Measurements from ENCODE around the gene ZNF492.
A peak's percentile ranks its signal among the peaks of the same experiment; 100 is the strongest.
"Not testable (repeated sequence)": the region's sequence is repeated elsewhere in the genome, so short reads cannot be mapped to it uniquely, and the experiment has no call there.

The ZNF492 gene

DNA sequence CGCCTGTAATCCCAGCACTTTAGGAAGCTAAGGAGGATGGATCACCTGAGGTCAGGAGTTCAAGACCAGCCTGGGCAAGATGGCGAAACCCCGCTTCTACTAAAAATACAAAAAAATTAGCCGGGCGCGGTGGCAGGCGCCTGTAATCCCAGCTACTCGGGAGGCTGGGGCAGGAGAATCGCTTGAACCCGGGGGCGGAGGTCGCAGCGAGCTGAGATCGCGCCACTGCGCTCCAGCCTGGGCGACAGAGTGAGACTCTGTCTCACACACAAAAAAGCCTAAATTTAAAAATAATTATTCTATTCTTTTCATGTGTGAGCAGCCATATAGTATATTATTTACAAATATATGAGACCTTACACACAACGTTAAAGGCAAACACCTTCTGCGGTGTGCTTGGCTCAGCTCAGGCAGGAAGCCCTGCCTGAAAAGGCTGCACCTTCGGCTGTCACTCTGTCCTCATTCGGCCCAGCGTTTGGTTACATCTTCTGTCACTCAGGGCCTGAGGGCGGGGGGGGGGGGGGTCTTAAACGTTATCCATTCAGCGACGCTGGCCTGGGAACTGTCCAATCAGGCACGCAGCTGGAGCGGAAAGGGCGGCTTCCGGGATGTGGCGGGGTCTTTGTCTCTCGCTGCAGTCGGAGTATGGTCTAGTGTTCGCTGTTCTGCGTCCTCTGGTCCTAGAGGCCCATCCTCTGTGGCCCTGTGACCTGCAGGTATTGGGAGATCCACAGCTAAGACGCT, at the start of gene ZNF492:
Gene ZNF492 (plus strand): TSS at position 619 of the 744 bp plus-strand sequence. CDS start 19,076 bp downstream, outside the sequence.
- DNase-seq, result peak; percentile 91

DNA sequence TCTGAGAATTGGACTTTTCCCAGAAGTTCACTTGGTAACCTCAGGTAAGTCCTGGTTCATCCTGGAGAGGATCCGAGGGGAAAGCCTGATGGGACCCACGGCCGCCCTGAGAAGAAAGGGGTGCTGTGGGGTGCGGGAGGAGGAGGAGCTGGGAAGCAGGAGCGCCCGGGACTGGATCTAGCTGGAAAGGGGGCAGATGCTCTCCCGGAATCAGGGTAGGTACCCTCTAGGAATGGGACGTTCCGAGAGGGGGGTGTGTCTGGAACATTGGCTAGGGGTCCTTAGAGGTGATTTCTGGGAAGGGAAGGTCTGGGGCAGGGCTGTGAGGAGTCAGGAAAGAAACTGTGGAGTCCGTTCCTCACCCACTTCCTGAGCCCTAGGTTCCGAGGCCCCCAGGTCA, 38.7 kb upstream of the ZNF492 start:
- DNase-seq, result no peak

DNA sequence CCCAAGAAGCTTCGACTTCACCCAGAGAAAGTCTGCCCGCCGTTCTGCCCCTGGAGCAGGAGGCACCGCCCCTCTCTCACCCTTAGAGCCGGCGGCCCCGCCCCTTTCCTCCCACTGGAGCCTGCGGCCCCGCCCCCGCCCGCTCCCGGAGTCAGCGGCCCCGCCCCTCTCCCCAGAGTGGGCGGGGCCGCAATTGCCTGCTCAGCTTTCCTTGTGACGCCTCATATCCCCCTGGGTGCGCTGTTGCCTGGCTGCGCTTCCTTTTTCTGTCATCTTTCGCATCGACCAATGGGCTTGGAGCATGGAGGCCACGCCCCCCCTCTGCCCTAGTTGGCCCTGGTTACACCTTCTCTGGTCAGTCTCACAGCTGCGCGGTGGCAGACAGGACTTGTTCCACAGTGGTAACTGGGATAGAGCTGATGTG, 38.2 kb upstream of the ZNF492 start:
- DNase-seq, result peak; percentile 5

DNA sequence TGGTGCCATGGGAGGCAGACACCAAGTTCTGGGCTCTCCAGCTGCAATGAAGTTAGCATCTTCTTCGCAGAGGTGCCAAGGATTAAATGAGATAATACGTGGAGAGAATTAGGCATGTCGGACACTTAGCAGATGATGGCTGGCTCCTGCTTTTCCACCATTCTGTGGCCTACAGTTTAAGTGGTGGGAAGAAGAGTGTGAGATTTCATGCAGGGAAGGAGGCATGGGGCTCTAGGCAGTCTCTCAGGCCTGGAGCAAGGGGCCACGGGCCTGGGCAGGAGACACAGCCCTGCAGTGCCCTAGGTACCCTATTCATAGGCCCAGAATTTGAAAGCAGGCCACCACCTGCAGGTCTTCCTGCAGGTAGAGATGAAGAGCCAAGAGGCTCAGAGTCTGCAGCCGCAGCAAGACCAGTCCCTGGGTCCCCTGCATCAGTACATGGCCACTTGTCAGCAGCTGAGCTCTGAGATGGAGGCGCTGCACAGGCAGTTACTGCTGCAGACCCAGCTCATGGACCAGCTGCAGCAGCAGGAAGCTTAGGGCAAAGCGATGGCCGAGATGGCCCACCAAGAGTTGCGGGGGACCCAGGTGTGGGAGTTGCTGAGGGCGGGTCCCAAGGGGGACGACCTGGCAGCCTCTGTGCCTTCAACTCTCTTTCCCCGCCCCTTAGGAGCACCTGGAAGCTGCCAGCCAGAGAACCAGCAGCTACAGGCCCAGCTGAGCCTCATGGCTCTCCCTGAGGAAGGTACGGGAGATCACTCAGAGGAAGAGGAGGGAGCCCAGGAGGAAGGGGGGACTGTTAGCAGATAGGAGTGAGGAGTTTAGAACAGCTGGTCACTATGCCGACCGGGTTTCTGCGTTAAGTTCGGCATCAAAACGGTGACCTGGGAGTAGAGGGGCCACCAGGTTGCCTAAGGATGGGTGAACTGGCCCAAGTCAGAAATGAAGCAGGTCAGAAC, 33.2 kb upstream of the ZNF492 start:
- DNase-seq, result no peak

DNA sequence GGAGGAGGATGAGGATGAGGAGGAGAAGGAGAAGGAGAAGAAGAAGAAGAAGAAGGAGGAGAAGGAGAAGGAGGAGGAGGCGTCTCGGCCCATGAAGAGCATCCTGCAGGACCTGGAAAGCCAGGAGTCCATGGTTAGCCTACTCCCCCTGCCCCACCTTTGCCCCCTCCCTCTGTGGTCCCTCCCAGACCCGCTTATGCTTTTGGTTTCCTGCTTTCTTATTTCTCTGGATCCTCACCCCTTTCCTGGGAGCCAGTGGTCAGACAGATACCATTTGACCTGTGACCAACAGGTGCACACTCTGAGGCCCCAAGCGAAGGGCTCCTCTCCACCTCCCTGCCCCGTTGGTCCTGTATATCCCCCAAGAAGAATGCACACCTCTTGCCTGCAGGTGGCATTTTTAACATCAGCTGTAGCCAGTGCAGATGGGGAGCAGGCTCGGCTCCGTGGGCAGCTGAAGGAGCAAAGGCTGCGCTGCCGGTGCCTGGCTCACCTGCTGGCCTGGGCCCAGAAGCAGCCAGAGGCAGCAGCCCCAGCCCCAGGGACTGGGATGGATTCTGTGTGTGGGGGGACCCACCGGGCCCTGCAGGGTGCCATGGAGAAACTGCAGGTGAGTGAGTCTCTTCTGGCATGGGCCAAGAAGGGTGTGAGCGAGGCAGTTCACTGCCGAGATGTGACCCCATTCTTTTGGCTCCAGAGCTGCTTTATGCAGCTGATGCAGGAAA, 32.1 kb upstream of the ZNF492 start:
- no peak for DNase-seq

DNA sequence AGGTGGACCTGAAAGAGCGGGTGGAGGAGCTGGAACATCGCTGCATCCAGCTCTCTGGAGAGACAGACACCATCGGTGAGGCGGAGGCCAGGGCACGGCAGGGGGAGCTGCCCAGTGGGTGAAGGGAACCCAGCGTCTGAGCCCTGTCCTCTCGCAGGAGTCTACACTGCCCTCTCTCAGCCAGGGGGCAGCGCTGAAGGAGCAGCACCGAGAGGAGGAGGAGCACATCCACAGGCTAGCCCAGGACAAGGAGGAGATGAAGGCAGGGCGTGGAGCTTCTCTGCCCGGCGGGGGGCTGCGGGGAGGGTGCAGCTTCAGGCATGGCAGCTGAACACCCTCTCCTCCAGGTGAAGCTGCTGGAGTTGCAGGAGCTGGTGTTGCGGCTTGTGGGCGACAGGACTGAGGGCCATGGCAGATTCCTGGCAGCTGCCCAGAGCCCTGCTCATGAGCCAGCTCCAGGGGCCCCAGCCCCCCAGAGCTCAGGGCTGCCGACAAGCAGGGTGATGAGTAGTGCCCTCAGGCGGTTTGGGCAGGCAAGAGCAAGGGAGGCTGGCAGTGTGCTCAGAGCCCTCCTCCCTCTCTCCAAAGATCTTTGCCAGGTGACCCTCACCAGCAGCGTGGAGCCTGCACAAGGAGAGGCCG, 31.4 kb upstream of the ZNF492 start:
- no peak for DNase-seq

DNA sequence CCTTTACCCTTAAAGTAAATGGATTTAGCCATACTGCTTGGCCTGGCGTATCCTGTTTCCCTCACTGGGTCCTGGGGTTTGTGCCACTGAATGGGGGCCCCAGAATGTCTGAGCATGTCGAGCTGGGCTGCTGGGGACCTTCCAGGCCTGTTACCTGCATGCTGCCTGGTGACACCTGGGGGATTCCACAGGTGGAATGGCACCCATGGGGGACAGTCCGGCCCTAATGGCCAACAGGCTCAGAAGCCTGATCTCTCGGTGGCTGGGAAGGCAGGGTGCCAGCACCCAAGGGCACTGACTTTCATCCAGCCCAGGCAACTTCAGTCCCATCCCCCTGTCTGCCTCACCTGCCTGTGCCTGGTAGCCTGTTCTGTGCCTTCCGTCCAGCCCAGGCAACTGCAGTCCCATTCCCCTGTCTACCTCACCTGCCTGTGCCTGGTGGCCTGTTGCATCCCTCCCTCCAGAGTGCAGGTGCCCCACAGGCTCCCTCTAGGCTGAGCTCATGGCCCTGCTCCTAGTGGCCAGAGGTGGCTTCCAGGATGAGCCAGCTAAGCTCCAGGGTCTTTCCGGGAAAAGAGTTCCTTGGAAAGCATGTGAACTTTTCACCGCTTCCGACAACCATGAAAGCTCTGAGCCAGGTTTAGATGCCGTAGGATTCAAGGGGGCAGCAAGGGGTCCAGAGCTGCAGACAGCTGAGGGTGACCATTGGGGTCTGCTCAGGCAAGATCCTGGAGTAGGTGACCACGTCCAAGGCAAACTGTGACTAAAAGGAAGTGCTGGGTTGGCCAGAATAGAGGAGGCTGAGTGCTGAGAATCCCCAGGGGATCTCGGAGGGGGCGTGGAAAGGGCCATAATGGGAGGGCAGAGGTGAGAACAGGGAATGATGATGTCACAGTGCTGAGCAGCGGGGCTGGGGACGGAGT, 30.3 kb upstream of the ZNF492 start:
- DNase-seq, result no peak

DNA sequence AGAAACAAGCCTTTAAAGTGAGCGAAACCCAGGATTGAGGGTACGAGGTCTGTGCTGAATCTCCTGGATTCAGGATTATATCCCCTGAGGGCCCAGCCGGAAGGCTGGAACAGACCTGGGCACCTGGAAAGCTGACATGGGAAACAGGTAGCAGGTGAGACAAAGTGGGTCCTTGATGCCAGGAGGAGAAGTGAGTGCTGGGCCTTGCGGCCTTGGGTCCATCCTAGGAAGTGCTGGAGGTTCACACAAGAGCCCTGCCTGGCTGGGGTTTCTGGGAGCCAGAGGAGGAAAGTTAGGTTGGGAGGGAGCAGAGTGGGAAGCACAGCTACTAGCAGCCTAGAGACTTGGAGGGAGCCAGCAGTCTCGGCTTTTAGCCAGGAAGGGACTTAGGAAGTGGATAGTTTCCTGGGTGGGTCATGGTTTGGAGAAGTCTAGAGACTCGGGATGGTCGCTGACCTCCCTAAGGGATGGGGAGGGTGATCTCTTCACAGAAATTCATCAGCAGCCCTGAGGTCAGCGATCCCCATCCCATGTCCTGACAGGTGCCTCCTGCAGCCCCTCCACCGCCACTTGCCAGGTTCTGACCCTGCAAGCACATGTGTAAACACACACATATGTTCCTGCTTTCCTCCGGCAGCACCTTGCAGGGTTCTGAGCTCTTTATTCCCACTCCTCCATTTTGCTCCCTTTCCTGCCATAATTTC, 29.4 kb upstream of the ZNF492 start:
- DNase-seq, result no peak

DNA sequence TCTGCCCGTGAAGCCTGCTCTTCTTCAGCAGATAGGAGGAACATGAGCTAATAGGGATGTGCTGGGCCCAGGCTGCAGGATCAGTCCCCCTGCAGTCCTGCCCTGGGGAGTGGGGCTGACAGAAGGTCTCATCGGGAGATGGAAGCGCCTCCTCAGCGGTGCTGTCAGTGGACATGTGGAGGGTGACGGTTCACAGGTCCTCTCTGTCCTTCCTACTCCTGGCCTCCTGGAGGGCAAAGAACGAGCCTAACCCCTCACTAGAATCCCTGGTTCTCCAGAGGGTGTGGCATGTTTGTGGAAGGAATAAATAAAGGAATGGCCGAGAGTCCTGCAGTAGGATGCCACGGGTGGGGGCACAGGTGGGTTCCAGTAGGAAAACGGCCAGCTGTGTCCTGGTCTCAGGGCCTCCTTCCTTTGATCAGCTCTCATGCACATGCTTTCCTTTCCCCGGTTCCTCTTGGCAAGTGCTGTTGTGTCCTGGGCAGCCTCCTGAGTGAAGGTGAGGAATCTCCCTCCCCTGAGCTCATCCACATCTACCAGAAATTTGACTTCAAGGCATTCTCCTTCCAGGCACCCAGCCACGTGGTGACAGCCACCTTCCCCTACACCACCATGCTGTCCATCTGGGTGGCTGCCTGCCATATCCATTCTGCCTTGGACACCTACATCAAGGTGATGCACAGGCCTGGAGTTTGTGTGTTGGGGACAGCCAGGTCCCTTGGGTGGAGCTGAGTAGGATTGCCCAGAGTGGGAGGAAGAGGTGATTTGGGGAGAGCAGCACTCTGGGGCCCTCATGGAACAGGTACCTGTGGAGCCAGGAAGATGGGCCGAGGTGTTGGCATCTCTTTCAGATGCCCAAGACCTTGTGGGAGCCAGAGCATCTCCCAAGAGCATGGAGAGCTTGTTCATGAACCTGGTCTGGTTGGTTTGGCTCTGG, 28.6 kb upstream of the ZNF492 start:
- DNase-seq, result no peak

DNA sequence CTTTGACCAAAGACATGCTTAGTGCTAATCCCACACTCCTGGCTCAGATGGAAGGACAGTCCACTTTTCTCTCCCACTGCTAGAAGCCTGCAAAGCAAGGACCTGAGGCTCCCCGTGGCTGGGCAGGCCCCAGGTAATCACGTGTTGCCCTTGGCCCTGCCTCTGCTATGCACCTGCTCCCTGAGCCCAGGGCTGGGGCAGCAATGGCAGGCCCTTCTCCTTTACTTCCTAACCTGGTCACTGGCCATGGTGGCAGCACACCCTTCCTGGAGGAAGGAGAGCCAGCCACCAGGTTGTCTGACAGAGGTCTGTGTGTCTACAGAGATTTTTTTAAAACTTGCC, 27.9 kb upstream of the ZNF492 start:
- no peak for DNase-seq

DNA sequence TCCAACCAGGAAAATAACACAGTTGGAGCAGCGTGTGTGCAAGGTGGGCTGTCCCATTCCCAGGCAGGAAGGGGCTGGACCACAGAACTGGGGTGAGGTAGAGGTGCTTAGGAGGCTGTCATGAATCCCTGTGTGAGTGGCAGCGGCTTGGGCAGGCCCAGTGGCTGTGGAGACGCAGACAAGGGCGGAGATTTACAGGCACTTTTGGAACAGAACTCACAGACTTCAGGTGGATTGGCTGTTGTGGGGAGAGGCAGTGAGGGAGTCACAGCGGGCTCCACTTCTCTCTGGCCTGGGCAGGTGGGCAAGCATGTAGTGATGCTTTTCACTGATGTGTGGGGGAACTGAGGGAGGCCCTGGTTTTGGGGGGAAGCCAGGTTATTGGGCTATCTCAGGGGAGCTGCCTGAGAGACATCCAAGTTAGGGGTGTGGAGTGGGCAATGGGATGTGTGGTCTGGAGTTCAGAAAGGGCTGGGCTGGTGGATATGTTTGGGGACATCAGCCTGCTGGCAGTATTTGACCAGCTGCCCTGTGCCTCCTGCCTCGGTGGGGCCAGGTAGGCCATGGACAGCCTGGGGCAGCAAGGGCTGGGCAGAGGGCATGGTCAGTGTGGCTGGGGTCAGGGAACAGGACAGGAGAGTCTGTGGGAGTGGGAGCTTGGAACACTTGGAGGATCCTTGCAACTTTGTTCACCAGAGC, 27.0 kb upstream of the ZNF492 start:
- DNase-seq, result no peak

DNA sequence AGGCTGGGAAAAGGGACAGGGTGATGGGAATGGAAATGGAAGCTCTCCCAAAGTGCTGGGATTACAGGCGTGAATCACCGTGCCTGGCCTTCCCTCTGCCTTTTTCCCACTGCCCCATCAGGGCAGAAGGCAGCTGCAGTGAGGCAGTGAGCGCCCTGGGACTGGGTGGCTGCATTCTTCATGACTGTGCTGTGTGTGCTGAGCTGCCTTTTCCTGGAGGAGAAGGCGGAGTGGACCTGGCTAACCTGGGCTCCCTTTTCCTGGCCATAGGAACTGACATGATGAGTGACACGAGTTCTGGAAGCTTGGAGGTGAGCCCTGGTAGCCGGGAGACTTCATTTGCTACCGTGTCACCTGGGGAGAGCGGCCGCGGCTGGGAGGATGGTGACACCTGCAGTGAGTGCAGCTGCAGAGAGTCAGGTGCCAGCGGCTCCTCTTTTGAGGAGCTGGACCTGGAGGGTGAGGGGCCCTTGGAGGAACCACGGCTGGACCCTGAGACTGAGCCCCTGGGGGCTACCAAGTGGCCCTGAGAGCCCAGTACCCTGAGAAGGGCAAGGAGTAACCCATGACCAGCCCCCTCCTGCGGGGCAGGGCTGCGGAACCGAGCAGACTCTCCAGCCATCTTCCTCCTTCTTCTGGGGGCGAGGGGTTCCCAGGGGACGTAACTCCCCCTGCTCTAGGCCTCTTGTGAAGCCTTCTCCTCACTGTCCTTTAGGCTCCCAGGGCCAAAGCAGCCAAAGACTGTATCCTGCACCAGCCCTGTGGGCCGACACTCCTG, 26.3 kb upstream of the ZNF492 start:
- DNase-seq, result no peak

DNA sequence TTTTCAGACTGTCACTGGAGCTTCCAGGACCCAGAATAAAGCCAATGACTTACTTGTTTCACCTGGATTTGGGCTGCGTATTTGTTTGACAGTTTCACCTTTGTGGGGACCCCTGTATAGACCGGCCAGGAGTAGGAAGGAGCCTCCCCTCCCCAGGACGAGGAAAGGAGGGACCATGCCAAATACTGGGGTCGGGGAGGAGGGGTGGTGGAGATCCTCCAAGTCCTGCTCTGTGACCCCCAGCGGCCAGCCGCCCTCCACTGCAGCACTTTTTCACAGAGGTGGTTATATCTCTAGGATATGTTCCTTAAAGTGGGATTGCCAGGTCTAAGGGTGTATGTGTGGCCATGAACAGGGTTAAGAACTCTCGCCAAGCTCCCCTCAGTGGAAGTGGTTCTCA, 25.7 kb upstream of the ZNF492 start:
- no peak for DNase-seq

DNA sequence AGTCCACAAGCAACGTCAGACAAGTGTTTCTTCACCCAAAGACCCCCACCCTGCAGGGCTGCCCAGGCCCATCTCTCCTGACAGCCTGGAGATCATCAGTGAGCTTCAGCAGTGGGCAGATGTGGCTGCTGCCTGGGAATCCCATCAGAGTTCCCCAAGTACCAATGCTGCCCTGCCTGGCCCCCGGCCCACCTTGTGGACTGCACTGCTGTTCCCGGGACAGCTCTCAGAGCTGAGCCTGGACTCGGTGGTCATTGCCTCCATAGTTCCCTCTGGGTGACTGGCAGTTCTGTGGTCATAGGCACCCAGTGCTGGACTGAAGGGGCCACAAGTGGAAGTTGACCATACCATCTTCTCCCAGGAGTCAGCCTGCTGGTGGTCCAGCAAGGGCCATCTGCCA, 24.5 kb upstream of the ZNF492 start:
- no peak for DNase-seq

DNA sequence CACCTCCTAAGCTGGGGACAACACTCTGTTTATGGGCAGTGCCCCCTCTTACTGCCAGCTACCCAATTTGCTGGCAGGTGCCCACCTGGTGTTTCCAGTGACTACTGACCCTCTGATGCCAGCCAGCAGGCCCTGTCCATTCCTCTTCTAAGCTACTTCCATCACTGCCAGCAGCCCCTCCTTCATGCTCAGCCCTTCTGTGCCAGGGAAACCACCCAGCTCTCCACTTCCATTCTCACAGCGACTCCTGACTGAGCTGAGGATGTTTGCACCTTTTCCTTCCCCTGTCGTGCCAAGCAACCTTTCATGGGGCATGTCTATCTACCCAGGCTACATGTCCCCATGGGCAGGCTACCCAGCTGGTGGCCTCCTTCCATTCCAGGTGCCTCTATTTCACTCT, 24.0 kb upstream of the ZNF492 start:
- DNase-seq, result no peak

DNA sequence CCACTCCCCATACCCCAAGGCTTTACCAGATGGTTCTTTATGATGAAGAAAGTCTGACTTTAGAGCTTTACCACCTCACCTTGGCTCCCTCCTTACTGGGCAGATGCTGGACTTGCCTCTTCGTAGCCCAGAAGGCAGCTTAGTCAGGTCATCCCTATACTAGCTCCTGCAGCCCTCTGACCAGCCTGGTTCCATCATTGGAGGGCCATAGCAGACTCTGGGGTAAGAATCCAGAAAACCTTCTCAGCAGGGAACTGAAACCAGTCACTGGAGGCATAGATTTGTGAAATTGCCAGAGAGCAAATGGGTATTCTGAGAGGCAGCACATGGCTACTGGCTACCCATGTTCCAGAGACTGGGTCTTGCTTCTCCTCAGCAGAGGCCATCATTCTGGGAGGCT, 21.8 kb upstream of the ZNF492 start:
- no peak for DNase-seq

DNA sequence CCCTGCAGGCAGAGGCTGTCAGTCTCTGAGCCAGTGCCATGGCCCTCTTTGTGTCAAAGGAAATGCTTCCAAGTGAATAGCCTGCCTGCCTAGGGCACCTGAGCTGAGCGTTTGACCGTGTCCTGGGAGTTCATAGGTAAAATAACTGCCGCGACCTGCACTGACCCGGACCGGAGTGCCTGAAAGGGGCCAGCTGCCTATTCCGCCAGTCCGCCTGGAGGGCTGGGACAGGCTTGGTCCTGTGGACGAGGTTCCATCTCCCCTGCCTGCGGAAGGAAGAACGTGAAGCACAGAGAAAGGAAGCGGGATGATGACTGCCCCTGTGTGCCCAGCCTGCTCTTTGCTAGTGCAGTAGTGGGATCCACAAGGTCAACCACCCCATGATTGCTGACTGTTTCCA, 17.5 kb upstream of the ZNF492 start:
- DNase-seq, result no peak

DNA sequence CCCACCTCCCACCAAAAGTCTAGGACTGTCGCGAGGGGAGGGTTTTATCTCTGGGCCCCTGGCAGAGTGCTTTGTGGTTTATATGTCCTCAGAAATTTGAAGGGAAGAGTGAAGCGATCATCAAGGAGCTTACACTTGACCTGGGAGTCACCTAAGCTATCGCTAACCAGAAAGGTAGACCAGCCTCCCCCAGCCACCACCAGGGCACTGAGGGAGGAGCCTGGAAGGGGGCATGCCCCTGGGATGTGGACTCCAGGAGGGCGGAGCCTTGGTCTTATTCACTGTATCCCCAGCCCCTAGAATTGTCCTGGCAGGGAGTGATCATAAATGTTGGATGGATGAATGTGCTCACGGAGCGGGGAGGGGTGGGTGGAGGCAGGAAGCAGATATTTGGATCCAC, 16.9 kb upstream of the ZNF492 start:
- DNase-seq, result not testable (repeated sequence)

Data from hematopoietic multipotent progenitor cell treated with erythropoietin and hydrocortisone succinate and interleukin-3 and kit ligand, for 4 days (in vitro differentiated cells).